CD4-positive, alpha-beta memory T cell (primary cell): ENCODE measurements around the gene IFITM5. TPM values are rescaled to one million over a fixed set of nuclear protein-coding genes. Genes with fewer than 3 reads are reported as not detected.
A peak's percentile ranks its signal among the peaks of the same experiment; 100 is the strongest.
"Not testable (repeated sequence)": the region's sequence is repeated elsewhere in the genome, so short reads cannot be mapped to it uniquely, and the experiment has no call there.

Source experiments
- CTCF ChIA-PET: fragments of 350-600 bp; sonication (Branson Sonifier 250); formaldehyde crosslinking; loops from one replicate; lab custom pipeline; 2021; ENCODE audit warnings: inconsistent platforms; ENCODE audit not compliant: partially characterized antibody; lab: Charles Lee
- POLR2A ChIA-PET: fragments of 350-600 bp; sonication (Branson Sonifier 250); formaldehyde crosslinking; loops from one replicate; lab custom pipeline; 2021; ENCODE audit not compliant: partially characterized antibody; lab: Charles Lee
- DNase-seq, 5 donors: peaks; one replicate each; pipeline versions ENCODE4 v3.0.0 to v3.0.0-alpha.2; 2020 to 2022; ENCODE audit warnings: mixed read lengths in 1 of 5
- H3K27ac ChIP-seq: one replicate; pipeline ENCODE4 v1.7.0; 2013; ENCODE audit warnings: low read depth, low read length
- H3K27me3 ChIP-seq: 2 replicates; pipeline ENCODE4 v1.7.0; 2013; ENCODE audit warnings: mild to moderate bottlenecking, low read length, moderate library complexity; ENCODE audit not compliant: insufficient read depth
- H3K36me3 ChIP-seq: 2 replicates; pipeline ENCODE4 v1.7.0; 2013; ENCODE audit warnings: mild to moderate bottlenecking, low read length, moderate library complexity; ENCODE audit not compliant: insufficient read depth
- H3K4me1 ChIP-seq: 2 replicates; pipeline ENCODE4 v1.7.0; 2013; ENCODE audit warnings: mild to moderate bottlenecking, low read length, moderate library complexity; ENCODE audit not compliant: insufficient read depth
- H3K4me3 ChIP-seq, 2 donors: one replicate each; pipeline ENCODE4 v1.7.0; 2013; ENCODE audit warnings: low read length in 2 of 2, mild to moderate bottlenecking in 1 of 2
- H3K9me3 ChIP-seq, 2 donors: one replicate each; pipeline ENCODE4 v1.7.0; 2013; ENCODE audit warnings: low read length in 2 of 2, control low read depth in 1 of 2; ENCODE audit not compliant: control insufficient read depth in 1 of 2
- H3K27ac Mint-ChIP-seq, 7 donors: one replicate each; pipeline ENCODE4 v1.8.0; 2020 to 2021; ENCODE audit warnings: mixed read lengths in 7 of 7, mild to moderate bottlenecking in 6 of 7, inconsistent platforms in 3 of 7, moderate library complexity in 3 of 7
- H3K27me3 Mint-ChIP-seq, 2 donors: one replicate each; pipeline ENCODE4 v1.8.0; 2020 to 2021; ENCODE audit warnings: mixed read lengths in 2 of 2
- H3K36me3 Mint-ChIP-seq, 2 donors: one replicate each; pipeline ENCODE4 v1.8.0; 2020 to 2021; ENCODE audit warnings: mixed read lengths in 2 of 2, inconsistent platforms in 1 of 2, mild to moderate bottlenecking in 1 of 2
- H3K4me1 Mint-ChIP-seq, 4 donors: one replicate each; pipeline ENCODE4 v1.8.0; 2020 to 2021; ENCODE audit warnings: mixed read lengths in 4 of 4, mild to moderate bottlenecking in 1 of 4
- H3K4me3 Mint-ChIP-seq, 8 donors: one replicate each; pipeline ENCODE4 v1.8.0; 2020 to 2021; ENCODE audit warnings: mixed read lengths in 8 of 8, mild to moderate bottlenecking in 7 of 8, moderate library complexity in 6 of 8, inconsistent platforms in 3 of 8
- H3K9me3 Mint-ChIP-seq, 8 donors: one replicate each; pipeline ENCODE4 v1.8.0; 2020 to 2021; ENCODE audit warnings: mixed read lengths in 8 of 8, mild to moderate bottlenecking in 5 of 8, inconsistent platforms in 3 of 8, moderate library complexity in 1 of 8
- intact Hi-C: fragments of 100-400 bp; cut with micrococcal nuclease; formaldehyde crosslinking; loops from one replicate; pipeline ENCODE4 v1.15.1; 2023
- polyA plus RNA-seq, 2 donors: library from polyadenylated mRNA; unstranded; fragments of 300-500 nt; fragmentation: Illumina TruSeq; gene quantifications; one replicate each; pipeline ENCODE4 v1.2.3, GENCODE V29; 2021
- total RNA-seq, 2 experiments: library from RNA; stranded (reverse); gene quantifications; one replicate each; pipeline ENCODE4 v1.2.3, GENCODE V29; 2021

Gene IFITM5
- total and polyA plus RNA-seq, 4 experiments from 2014 or later: not detected

GRCh38 chr11:307766-308708, 8.7 kb upstream of the IFITM5 start, which contains the start of gene IFITM2:
Gene IFITM2, plus strand, starts transcription at chr11:307816. Its CDS starts 377 bp downstream, at chr11:308193.
- DNase-seq: peak; percentile 62 to 88 (median 70)
- not testable (repeated sequence) for H3K27me3 ChIP-seq, H3K9me3 Mint-ChIP-seq, H3K27me3 Mint-ChIP-seq, H3K9me3 ChIP-seq, H3K36me3 ChIP-seq
- intact Hi-C loops: loop anchor here (2.0 to 5.0 kb wide), 3 partner anchors 19 to 209 kb away; partner anchors contain the start of gene PGGHG
- ChIA-PET CTCF (interaction anchor here (0.6 to 4.1 kb wide), 8 partner anchors 9 to 142 kb away, joined by 3 to 67 read pairs (median 14); partner anchors contain the start of gene PTDSS2), POLR2A (interaction anchor here (0.7 to 5.6 kb wide), 10 partner anchors 8 to 142 kb away, joined by 3 to 53 read pairs (median 17); partner anchors contain the start of genes PGGHG and PTDSS2)
- peaks cover 56% of the 10 kb centered on the region for H3K4me1 ChIP-seq
- peak within 1 kb of the TSS; percentile 93 to 96 (median 93) for H3K4me3 Mint-ChIP-seq
- H3K4me3 ChIP-seq: peak within 1 kb of the TSS; percentile 44 to 57
- peaks cover 8 to 22% of the 10 kb centered on the region in 2 donors for H3K36me3 Mint-ChIP-seq
- peaks cover 26 to 59% (median 43%) of the 10 kb centered on the region in 4 donors for H3K4me1 Mint-ChIP-seq
- H3K27ac Mint-ChIP-seq: peak within 1 kb of the TSS; percentile 89 to 98 (median 97)
- peak within 1 kb of the TSS; percentile 79 for H3K27ac ChIP-seq

GRCh38 chr11:306645-307371, 7.5 kb upstream of the IFITM5 start:
- ChIA-PET CTCF (interaction anchor here (1.3 to 5.6 kb wide), 12 partner anchors 9 to 143 kb away, joined by 3 to 67 read pairs (median 16); partner anchors contain the start of genes BET1L, PSMD13, PTDSS2 and RIC8A), POLR2A (interaction anchor here (1.3 to 5.6 kb wide), 10 partner anchors 10 to 143 kb away, joined by 3 to 53 read pairs (median 10); partner anchors contain the start of genes PGGHG and PTDSS2)
- DNase-seq: peak in 1 of 5 donors; percentile 37
- H3K4me1 Mint-ChIP-seq: peaks cover 20 to 55% (median 33%) of the 10 kb centered on the region in 4 donors
- no peaks in the 10 kb centered on the region for H3K27me3 ChIP-seq
- H3K9me3 ChIP-seq: no peaks in the 10 kb centered on the region
- H3K9me3 Mint-ChIP-seq: peaks cover 0 to 5% (median 0%) of the 10 kb centered on the region in 8 donors
- intact Hi-C loops: loop anchor here (5.0 kb wide), 2 partner anchors 40 to 210 kb away; no protein-coding TSS in a partner anchor
- peak overlapping the region; percentile 71 to 96 (median 93) for H3K4me3 Mint-ChIP-seq
- H3K36me3 ChIP-seq: no peaks in the 10 kb centered on the region
- peaks cover 8 to 18% of the 10 kb centered on the region in 2 donors for H3K36me3 Mint-ChIP-seq
- peak overlapping the region; percentile 57 to 98 (median 77) for H3K27ac Mint-ChIP-seq
- H3K4me3 ChIP-seq: no peak overlapping the region
- peak overlapping the region; percentile 79 for H3K27ac ChIP-seq
- peaks cover 44% of the 10 kb centered on the region for H3K4me1 ChIP-seq
- H3K27me3 Mint-ChIP-seq: no peaks in the 10 kb centered on the region

- no peaks in the 10 kb centered on the region for H3K36me3 ChIP-seq
- no peak overlapping the region for H3K4me3 ChIP-seq
- POLR2A ChIA-PET: interaction anchor here (0.8 to 5.6 kb wide), 13 partner anchors 11 to 144 kb away, joined by 3 to 53 read pairs (median 8); partner anchors contain the start of genes PGGHG, PSMD13 and PTDSS2
- H3K27me3 ChIP-seq: no peaks in the 10 kb centered on the region
- intact Hi-C loops: loop anchor here (1.0 to 5.0 kb wide), 5 partner anchors 39 to 211 kb away; no protein-coding TSS in a partner anchor
- no peak overlapping the region for H3K27ac ChIP-seq
- Mint-ChIP-seq H3K4me1 (peaks cover 20 to 51% (median 32%) of the 10 kb centered on the region in 4 donors), H3K4me3 (peak overlapping the region in 4 of 8 donors; percentile 8 to 96 (median 34)), H3K36me3 (peaks cover 8 to 16% of the 10 kb centered on the region in 2 donors), H3K27ac (peak overlapping the region; percentile 31 to 89 (median 73)), H3K27me3 (no peaks in the 10 kb centered on the region), H3K9me3 (peaks cover 0 to 5% (median 0%) of the 10 kb centered on the region in 8 donors)
- H3K9me3 ChIP-seq: no peaks in the 10 kb centered on the region
- peaks cover 42% of the 10 kb centered on the region for H3K4me1 ChIP-seq
- CTCF ChIA-PET: interaction anchor here (0.7 to 5.6 kb wide), 20 partner anchors 10 to 144 kb away, joined by 3 to 67 read pairs (median 5); partner anchors contain the start of genes BET1L, PSMD13, PTDSS2 and RIC8A
- no peak for DNase-seq
Observed at GRCh38 chr11:305844-306211, 6.5 kb upstream of the IFITM5 start.

GRCh38 chr11:304915-305843, 5.9 kb upstream of the IFITM5 start:
- peaks cover 42% of the 10 kb centered on the region for H3K4me1 ChIP-seq

GRCh38 chr11:304061-304506, 4.8 kb upstream of the IFITM5 start:
- CTCF ChIA-PET: interaction anchor here (0.6 to 5.6 kb wide), 20 partner anchors 12 to 149 kb away, joined by 3 to 67 read pairs (median 4); partner anchors contain the start of gene PTDSS2
- DNase-seq: peak in 1 of 5 donors; percentile 16
- Mint-ChIP-seq H3K27me3 (peaks cover 0 to 3% of the 10 kb centered on the region in 2 donors), H3K27ac (no peak overlapping the region), H3K36me3 (peaks cover under 1 to 9% of the 10 kb centered on the region in 2 donors), H3K4me3 (no peak overlapping the region), H3K4me1 (peaks cover 14 to 54% (median 27%) of the 10 kb centered on the region in 4 donors), H3K9me3 (no peaks in the 10 kb centered on the region)
- Histone ChIP-seq H3K9me3 (no peaks in the 10 kb centered on the region), H3K36me3 (no peaks in the 10 kb centered on the region), H3K27me3 (no peaks in the 10 kb centered on the region), H3K4me3 (no peak overlapping the region), H3K27ac (no peak overlapping the region), H3K4me1 (peaks cover 36% of the 10 kb centered on the region)
- POLR2A ChIA-PET: interaction anchor here (0.8 to 5.6 kb wide), 9 partner anchors 9 to 146 kb away, joined by 4 to 53 read pairs (median 11); partner anchors contain the start of genes BET1L, PGGHG, PTDSS2 and RIC8A
- intact Hi-C loops: loop anchor here (2.0 kb wide), 1 partner anchor 93 kb away; no protein-coding TSS in a partner anchor

More at GRCh38 chr11:304915-305843, 5.9 kb upstream of the IFITM5 start:
- Mint-ChIP-seq H3K27ac (peak overlapping the region; percentile 1 to 89 (median 78)), H3K4me1 (peaks cover 20 to 58% (median 34%) of the 10 kb centered on the region in 4 donors), H3K27me3 (peaks cover 0 to 3% of the 10 kb centered on the region in 2 donors), H3K9me3 (peaks cover 0 to 5% (median 0%) of the 10 kb centered on the region in 8 donors), H3K36me3 (peaks cover 8 to 16% of the 10 kb centered on the region in 2 donors), H3K4me3 (peak overlapping the region in 5 of 8 donors; percentile 36 to 76 (median 52))
- ChIA-PET CTCF (interaction anchor here (0.6 to 5.6 kb wide), 31 partner anchors 11 to 148 kb away, joined by 3 to 67 read pairs (median 4); partner anchors contain the start of genes BET1L, PTDSS2 and RIC8A), POLR2A (interaction anchor here (0.8 to 5.6 kb wide), 16 partner anchors 10 to 145 kb away, joined by 3 to 53 read pairs (median 6); partner anchors contain the start of genes BET1L, PGGHG, PSMD13 and PTDSS2)
- H3K27me3 ChIP-seq: no peaks in the 10 kb centered on the region
- peak overlapping the region; percentile 6 for H3K27ac ChIP-seq
- DNase-seq: peak; percentile 64 to 75 (median 67)
- H3K36me3 ChIP-seq: no peaks in the 10 kb centered on the region
- H3K4me3 ChIP-seq: no peak overlapping the region
- no peaks in the 10 kb centered on the region for H3K9me3 ChIP-seq
- intact Hi-C loops: loop anchor here (1.0 to 5.0 kb wide), 5 partner anchors 38 to 212 kb away; no protein-coding TSS in a partner anchor
